ENCODE results near the gene BEX1. TPM values are rescaled to one million over a fixed set of nuclear protein-coding genes. Genes with fewer than 3 reads are reported as not detected.
"Not testable (repeated sequence)": the region's sequence is repeated elsewhere in the genome, so short reads cannot be mapped to it uniquely, and the experiment has no call there.

BEX1 gene
- total and polyA plus RNA-seq, 9 of the 15 experiments (the other 6 are each of a cell fraction or from before 2014, with no cell fraction given), result not detected

GRCh38 chrX:103109497-103109896, 45.5 kb upstream of the BEX1 start:
- intact Hi-C loops (cut with micrococcal nuclease); H3K79me2 ChIP-seq (ENCODE audit: control insufficient read depth, insufficient read depth, low read length); H3K27me3 ChIP-seq (ENCODE audit: control insufficient read depth in 2 of 2, insufficient read depth in 2 of 2, low read length in 2 of 2); H3K36me3 ChIP-seq (ENCODE audit: control insufficient read depth, insufficient read depth, low read length); BruUV-seq (replicated peaks); H3K9me1 ChIP-seq (ENCODE audit: control insufficient read depth, insufficient read depth, low read length); H3K4me2 ChIP-seq (ENCODE audit: insufficient read depth, low read length); H3K9me3 ChIP-seq (replicated peaks; ENCODE audit: control insufficient read depth, insufficient read depth, low read depth, low read length); in situ Hi-C loops (cut with MboI); H3K4me1 ChIP-seq (replicated peaks in 1 of 2; ENCODE audit: control insufficient read depth in 2 of 2, insufficient read depth in 2 of 2, low read length in 2 of 2); H3K9ac ChIP-seq (ENCODE audit: insufficient read depth in 1 of 2, low read depth in 2 of 2, low read length in 2 of 2); H2AFZ ChIP-seq (ENCODE audit: low read depth, low read length); ATAC-seq; FAIRE-seq; CTCF ChIA-PET (ENCODE audit: low intra/inter-chr PET ratio); H4K20me1 ChIP-seq (replicated peaks; ENCODE audit: control insufficient read depth, insufficient read depth, low read length); POLR2A ChIA-PET; H3K4me3 ChIP-seq; DNase-seq (ENCODE audit: extremely low read depth in 1 of 4, low spot score in 3 of 4); H3K27ac ChIP-seq (ENCODE audit: extremely low read depth, low read depth, low read length): not testable (repeated sequence)
- 63% methylated on average over 6 of the region's 6 CpGs for WGBS (ENCODE audit: insufficient coverage, low coverage, missing lambda C conversion rate)
- peak; percentile 38; the same call in 1 of the 2 replicates for TF ChIP-seq CBX5 (IDR thresholded peaks at IDR 0.05; ENCODE audit: borderline replicate concordance, low read depth)
- TF ChIP-seq, protein P1, sequence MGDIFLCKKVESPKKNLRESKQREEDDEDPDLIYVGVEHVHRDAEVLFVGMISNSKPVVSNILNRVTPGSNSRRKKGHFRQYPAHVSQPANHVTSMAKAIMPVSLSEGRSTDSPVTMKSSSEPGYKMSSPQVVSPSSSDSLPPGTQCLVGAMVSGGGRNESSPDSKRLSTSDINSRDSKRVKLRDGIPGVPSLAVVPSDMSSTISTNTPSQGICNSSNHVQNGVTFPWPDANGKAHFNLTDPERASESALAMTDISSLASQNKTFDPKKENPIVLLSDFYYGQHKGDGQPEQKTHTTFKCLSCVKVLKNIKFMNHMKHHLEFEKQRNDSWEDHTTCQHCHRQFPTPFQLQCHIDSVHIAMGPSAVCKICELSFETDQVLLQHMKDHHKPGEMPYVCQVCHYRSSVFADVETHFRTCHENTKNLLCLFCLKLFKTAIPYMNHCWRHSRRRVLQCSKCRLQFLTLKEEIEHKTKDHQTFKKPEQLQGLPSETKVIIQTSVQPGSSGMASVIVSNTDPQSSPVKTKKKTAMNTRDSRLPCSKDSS (IDR thresholded peaks at IDR 0.05; ENCODE audit: low read depth, partially characterized antibody), result peak; percentile 59
- peak; percentile 70; the same call in 1 of the 2 replicates for TF ChIP-seq TRIM28 (IDR thresholded peaks at IDR 0.05)

DNA sequence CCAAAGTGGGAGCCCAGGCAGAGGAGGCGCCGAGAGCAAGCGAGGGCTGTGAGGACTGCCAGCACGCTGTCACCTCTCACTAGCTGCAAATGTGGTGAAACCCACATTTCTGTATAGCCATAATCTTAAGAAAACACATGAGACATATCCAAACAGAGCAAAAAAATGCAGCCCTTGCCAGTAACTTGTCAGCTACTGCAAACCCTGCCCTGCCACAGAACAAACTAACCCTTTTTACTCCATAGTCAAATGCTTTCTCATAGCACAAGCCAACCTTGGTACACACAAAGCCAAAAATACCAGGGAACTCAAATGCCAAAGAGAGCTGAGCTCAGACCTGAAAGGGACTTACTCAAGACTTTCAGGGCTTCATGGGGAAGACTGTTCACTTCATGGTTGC, 43.9 kb upstream of the BEX1 start:
- H3K9me1 ChIP-seq (ENCODE audit: control insufficient read depth, insufficient read depth, low read length), result no peaks in the 10 kb centered on the region
- no CpG with 5 or more reads among the region's 4 CpGs for WGBS (ENCODE audit: insufficient coverage, low coverage, missing lambda C conversion rate)
- H3K79me2 ChIP-seq (ENCODE audit: control insufficient read depth, insufficient read depth, low read length), result no peaks in the 10 kb centered on the region
- H3K4me2 ChIP-seq (ENCODE audit: insufficient read depth, low read length), result no peak overlapping the region
- DNase-seq (ENCODE audit: extremely low read depth in 1 of 4, low spot score in 3 of 4) (no peak), FAIRE-seq (no peak), ATAC-seq (no peak)
- H3K27ac ChIP-seq (ENCODE audit: extremely low read depth, low read depth, low read length), result no peak overlapping the region
- no peaks in the 10 kb centered on the region for H3K27me3 ChIP-seq (ENCODE audit: control insufficient read depth in 2 of 2, insufficient read depth in 2 of 2, low read length in 2 of 2)
- ChIA-PET POLR2A (interaction anchor here (0.7 kb wide), 1 partner anchor 123 kb away, joined by 3 read pairs; no protein-coding TSS in a partner anchor), CTCF (ENCODE audit: low intra/inter-chr PET ratio) (interaction anchor here (0.8 kb wide), 1 partner anchor 161 kb away, joined by 3 read pairs; no protein-coding TSS in a partner anchor)
- in situ Hi-C loops (cut with MboI) (no loop called here), intact Hi-C loops (cut with micrococcal nuclease) (no loop called here)
- H3K4me3 ChIP-seq, result no peak overlapping the region
- TF ChIP-seq ZNF785 (CRISPR knock-in tag; IDR thresholded peaks at IDR 0.05) (no peak), ZNF699 (CRISPR knock-in tag; IDR thresholded peaks at IDR 0.05; ENCODE audit: insufficient replicate concordance) (no peak), NR2F6 (CRISPR knock-in tag; IDR thresholded peaks at IDR 0.05) (no peak), BCL6 (CRISPR knock-in tag; IDR thresholded peaks at IDR 0.05) (no peak), E2F6 (IDR thresholded peaks at IDR 0.05; ENCODE audit: borderline replicate concordance in 1 of 2, extremely low read depth in 1 of 2, insufficient read depth in 1 of 2, insufficient read length in 1 of 2, low read depth in 1 of 2, low read length in 1 of 2, poor library complexity in 1 of 2, severe bottlenecking in 1 of 2) (no peak), PCBP2 (IDR thresholded peaks at IDR 0.05; ENCODE audit: low read depth, low read length, poor library complexity, severe bottlenecking) (no peak)
- TF ChIP-seq, protein P2, sequence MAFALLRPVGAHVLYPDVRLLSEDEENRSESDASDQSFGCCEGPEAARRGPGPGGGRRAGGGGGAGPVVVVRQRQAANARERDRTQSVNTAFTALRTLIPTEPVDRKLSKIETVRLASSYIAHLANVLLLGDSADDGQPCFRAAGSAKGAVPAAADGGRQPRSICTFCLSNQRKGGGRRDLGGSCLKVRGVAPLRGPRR (CRISPR knock-in tag; IDR thresholded peaks at IDR 0.05), result no peak
- no peaks in the 10 kb centered on the region for H4K20me1 ChIP-seq (replicated peaks; ENCODE audit: control insufficient read depth, insufficient read depth, low read length)
- no peaks in the 10 kb centered on the region; the same call in 1 of the 2 replicates for H3K9me3 ChIP-seq (replicated peaks; ENCODE audit: control insufficient read depth, insufficient read depth, low read depth, low read length)
- no peaks in the 10 kb centered on the region for H3K36me3 ChIP-seq (ENCODE audit: control insufficient read depth, insufficient read depth, low read length)
- no peaks in the 10 kb centered on the region; a peak in 2 of 5 replicates for H3K4me1 ChIP-seq (replicated peaks in 1 of 2; ENCODE audit: control insufficient read depth in 2 of 2, insufficient read depth in 2 of 2, low read length in 2 of 2)
- no peak overlapping the region for H2AFZ ChIP-seq (ENCODE audit: low read depth, low read length)
- BruUV-seq (replicated peaks), result no TSS peak
- H3K9ac ChIP-seq (ENCODE audit: insufficient read depth in 1 of 2, low read depth in 2 of 2, low read length in 2 of 2), result no peak overlapping the region
